HepG2 (cell line): Measurements from ENCODE around the gene CBL. TPM values are rescaled to one million over a fixed set of nuclear protein-coding genes. Genes with fewer than 3 reads are reported as not detected.

Experiments used
- CREM ChIP-seq, 2 experiments: sonication (generic) in 1 of 2; formaldehyde crosslinking in 1 of 2; IDR thresholded peaks; 2 replicates each; pipeline versions ENCODE4 v1.4.0 to v1.6.1; 2016 to 2020; ENCODE audit warnings: antibody characterized with exemption in 1 of 2, mild to moderate bottlenecking in 1 of 2, missing genetic modification reagents in 1 of 2
- DMAP1 ChIP-seq: IDR thresholded peaks from 2 replicates; pipeline ENCODE4 v1.6.1; 2016
- FOXJ3 ChIP-seq: sonication (generic); formaldehyde crosslinking; IDR thresholded peaks from 2 replicates; pipeline ENCODE4 v1.4.0; 2020; ENCODE audit warnings: missing genetic modification reagents, mild to moderate bottlenecking, borderline replicate concordance
- GABPA ChIP-seq, 2 experiments: IDR thresholded peaks; 2 replicates each; pipeline ENCODE4 v1.6.1; 2011 to 2016; ENCODE audit warnings: low read depth in 2 of 2, low read length in 1 of 2, missing biosample characterization in 1 of 2, missing genetic modification characterization in 1 of 2
- GLI4 ChIP-seq: sonication (generic); formaldehyde crosslinking; IDR thresholded peaks from 2 replicates; pipeline ENCODE4 v1.5.1; 2020; ENCODE audit warnings: missing genetic modification reagents, mild to moderate bottlenecking, moderate library complexity, borderline replicate concordance
- HINFP ChIP-seq: sonication (generic); formaldehyde crosslinking; IDR thresholded peaks from 2 replicates; pipeline ENCODE4 v1.4.0; 2020; ENCODE audit warnings: low read depth, mild to moderate bottlenecking, missing genetic modification reagents
- HNRNPL ChIP-seq: fragments of 200-400 bp; formaldehyde crosslinking; IDR thresholded peaks from 2 replicates; pipeline ENCODE4 v1.6.1; 2017; ENCODE audit warnings: mild to moderate bottlenecking, low read depth, low read length
- IKZF4 ChIP-seq: sonication (generic); formaldehyde crosslinking; IDR thresholded peaks from 2 replicates; pipeline ENCODE4 v1.5.1; 2020; ENCODE audit warnings: borderline replicate concordance, mild to moderate bottlenecking, low read depth, missing genetic modification reagents; ENCODE audit errors: not compliant biosample characterization
- IRF2 ChIP-seq: IDR thresholded peaks from 2 replicates; pipeline ENCODE4 v1.6.1; 2018; ENCODE audit warnings: missing genetic modification reagents, missing compliant biosample characterization
- KLF6 ChIP-seq: IDR thresholded peaks from 2 replicates; pipeline ENCODE4 v1.8.0; 2016; ENCODE audit warnings: missing biosample characterization, missing genetic modification reagents
- NR2F6 ChIP-seq, 2 experiments: IDR thresholded peaks; 2 replicates each; pipeline ENCODE4 v1.6.1; 2016; ENCODE audit warnings: antibody characterized with exemption in 1 of 2, mild to moderate bottlenecking in 1 of 2
- POLR2AphosphoS2 ChIP-seq: IDR thresholded peaks from 2 replicates; pipeline ENCODE4 v1.6.1; 2011; ENCODE audit warnings: low read depth, low read length, improper control_type of control experiment
- POLR2G ChIP-seq: fragments of 200-400 bp; formaldehyde crosslinking; IDR thresholded peaks from 2 replicates; pipeline ENCODE4 v1.6.1; 2018; ENCODE audit warnings: mild to moderate bottlenecking, low read depth, low read length, moderate library complexity
- RFXAP ChIP-seq: sonication (generic); formaldehyde crosslinking; IDR thresholded peaks from 2 replicates; pipeline ENCODE4 v1.4.0; 2020; ENCODE audit warnings: missing genetic modification reagents, borderline replicate concordance
- SMAD1 ChIP-seq: sonication (generic); formaldehyde crosslinking; IDR thresholded peaks from 2 replicates; pipeline ENCODE4 v1.4.0; 2020; ENCODE audit warnings: missing genetic modification reagents, low read depth, mild to moderate bottlenecking, borderline replicate concordance
- TFDP1 ChIP-seq: IDR thresholded peaks from 2 replicates; pipeline ENCODE4 v1.6.1; 2016; ENCODE audit warnings: missing compliant biosample characterization, missing genetic modification reagents, borderline replicate concordance
- TMF1 ChIP-seq: sonication (generic); formaldehyde crosslinking; IDR thresholded peaks from 2 replicates; pipeline ENCODE4 v1.8.1; 2022; ENCODE audit warnings: low read depth, missing genetic modification reagents
- ZFX ChIP-seq: sonication (generic); formaldehyde crosslinking; IDR thresholded peaks from 2 replicates; pipeline ENCODE4 v1.4.0; 2020; ENCODE audit warnings: mild to moderate bottlenecking, low read depth, missing genetic modification reagents, moderate library complexity
- ZMYM4 ChIP-seq: sonication (generic); formaldehyde crosslinking; IDR thresholded peaks from 2 replicates; pipeline ENCODE4 v1.8.1; 2023; ENCODE audit warnings: mild to moderate bottlenecking, missing genetic modification reagents
- ZNF337 ChIP-seq: sonication (generic); formaldehyde crosslinking; IDR thresholded peaks from 2 replicates; pipeline ENCODE4 v1.5.1; 2020; ENCODE audit warnings: missing genetic modification reagents, low read depth, mild to moderate bottlenecking, borderline replicate concordance
- ZNF496 ChIP-seq: sonication (generic); formaldehyde crosslinking; IDR thresholded peaks from 2 replicates; pipeline ENCODE4 v1.8.1; 2023; ENCODE audit warnings: mild to moderate bottlenecking, moderate library complexity, missing genetic modification reagents; ENCODE audit not compliant: insufficient replicate concordance
- ZNF574 ChIP-seq: sonication (generic); formaldehyde crosslinking; IDR thresholded peaks from 2 replicates; pipeline ENCODE4 v1.4.0; 2020; ENCODE audit warnings: missing genetic modification reagents
- ZSCAN22 ChIP-seq: sonication (generic); formaldehyde crosslinking; IDR thresholded peaks from 2 replicates; pipeline ENCODE4 v1.4.0; 2020; ENCODE audit warnings: mild to moderate bottlenecking, missing genetic modification reagents
- polyA plus RNA-seq, 8 experiments: library from polyadenylated mRNA; depleted of rRNA in 3 of 8; stranded (reverse) in 7 of 8; unstranded in 1 of 8; fragments of >200 nt; fragmentation: Illumina TruSeq in 4 of 8; extraction: Trizol in 4 of 8; gene quantifications; 2 replicates each; pipeline versions ENCODE4 v1.2.1 to v1.2.3, GENCODE V29; 2011 to 2016; ENCODE audit warnings: low read depth in 4 of 8, missing spikeins in 1 of 8, mixed read lengths in 1 of 8; ENCODE audit not compliant: insufficient read depth in 1 of 8
- total RNA-seq, 5 experiments: library from RNA; depleted of rRNA; stranded (reverse); fragments of >200 nt; fragmentation: Illumina TruSeq; extraction: Trizol; gene quantifications; 2 replicates each; pipeline ENCODE4 v1.2.3, GENCODE V29; 2016; ENCODE audit warnings: low read depth in 1 of 5

The CBL gene
- total and polyA plus RNA-seq, 2 of the 13 experiments (the other 11 are each of a cell fraction or from before 2014, with no cell fraction given), result 6.6 to 7.4 TPM

- 0 out of 2 replicates have a peak, but pooled peaks have one; percentile 3 for TF ChIP-seq HINFP (CRISPR knock-in tag)
- TF ChIP-seq NR2F6 (IDR thresholded peaks at IDR 0.05), result no peak
- no peak for TF ChIP-seq NR2F6 (CRISPR knock-in tag; IDR thresholded peaks at IDR 0.05)
- TF ChIP-seq FOXJ3 (CRISPR knock-in tag), result no peak
- TF ChIP-seq ZNF574, result peak; percentile 14; the same call in 1 of the 2 replicates
- no peak for TF ChIP-seq TMF1 (CRISPR knock-in tag)
- TF ChIP-seq TFDP1 (CRISPR knock-in tag), result no peak
- TF ChIP-seq POLR2G, result peak; percentile 45; the same call in 1 of the 2 replicates
- peak; percentile 17; the same call in 1 of the 2 replicates for TF ChIP-seq IRF2 (CRISPR knock-in tag)
- TF ChIP-seq KLF6 (CRISPR knock-in tag), result no peak
- TF ChIP-seq RFXAP (CRISPR knock-in tag), result 0 out of 2 replicates have a peak, but pooled peaks have one; percentile 3
- TF ChIP-seq ZSCAN22, result 0 out of 2 replicates have a peak, but pooled peaks have one; percentile 48
- TF ChIP-seq ZNF337 (CRISPR knock-in tag), result no peak
- 0 out of 2 replicates have a peak, but pooled peaks have one; percentile 64 for TF ChIP-seq HNRNPL
- 0 out of 2 replicates have a peak, but pooled peaks have one; percentile 41 for TF ChIP-seq ZMYM4 (CRISPR knock-in tag)
- TF ChIP-seq POLR2AphosphoS2, result no peak
- TF ChIP-seq IKZF4 (CRISPR knock-in tag), result peak; percentile 33
- peak; percentile 41; the same call in 1 of the 2 replicates for TF ChIP-seq DMAP1 (CRISPR knock-in tag)
- TF ChIP-seq CREM (IDR thresholded peaks at IDR 0.05), result peak; percentile 62
- TF ChIP-seq CREM (CRISPR knock-in tag; IDR thresholded peaks at IDR 0.05), result no peak
- TF ChIP-seq GABPA (IDR thresholded peaks at IDR 0.05; ENCODE audit: low read depth, low read length), result no peak
- peak; percentile 79 for TF ChIP-seq GABPA (CRISPR knock-in tag; IDR thresholded peaks at IDR 0.05; ENCODE audit: low read depth)
- TF ChIP-seq ZNF496, result no peak
- no peak for TF ChIP-seq SMAD1 (CRISPR knock-in tag)
- TF ChIP-seq GLI4 (CRISPR knock-in tag), result 0 out of 2 replicates have a peak, but pooled peaks have one; percentile 26
- peak; percentile 58 for TF ChIP-seq ZFX
Observed at GRCh38 chr11:119318240-119319135, 112.3 kb downstream of the CBL start (continued).
